ENCODE data around the gene IARS2. TPM values are rescaled to one million over a fixed set of nuclear protein-coding genes. Genes with fewer than 3 reads are reported as not detected.

The IARS2 gene
- total RNA-seq = 88.2 TPM in 2 replicates

GRCh38 chr1:220094016-220094911 is at the start of gene IARS2:
IARS2 (plus strand) TSS chr1:220094132; CDS start chr1:220094217, 85 bp downstream.

GRCh38 chr1:220046052-220046930 is 47.6 kb upstream of the IARS2 start, which contains the start of gene EPRS1:
EPRS1 (minus strand) TSS chr1:220046505; CDS start chr1:220046388, 117 bp downstream.

GRCh38 chr1:220089650-220090556 is 4.0 kb upstream of the IARS2 start, which contains the start of gene BPNT1:
BPNT1 (minus strand) TSS chr1:220089788; CDS start chr1:220079846, 9,942 bp downstream.

Other genes starting within 250 kb of the IARS2 start
- gene SLC30A10, start 165.6 kb upstream of the IARS2 start, total RNA-seq = not detected in 2 replicates
- 80.5 and 95.1 TPM in 2 replicates for gene EPRS1, start 47.6 kb upstream of the IARS2 start, total RNA-seq
- gene BPNT1, start 4.3 kb upstream of the IARS2 start, total RNA-seq = 21.4 and 30.0 TPM in 2 replicates
- 15.6 and 21.6 TPM in 2 replicates for gene RAB3GAP2, start 178.3 kb downstream of the IARS2 start, total RNA-seq